Cardiac fibroblast (primary cell): ENCODE data around the gene PARP9.
A peak's percentile ranks its signal among the peaks of the same experiment; 100 is the strongest.
"Not testable (repeated sequence)": the region's sequence is repeated elsewhere in the genome, so short reads cannot be mapped to it uniquely, and the experiment has no call there.

Source experiments
- DNase-seq, 2 donors: peaks; one replicate each; pipeline versions ENCODE4 v3.0.0 to v3.0.0-alpha.2; 2010; ENCODE audit warnings: low read depth in 2 of 2
- H3K4me3 ChIP-seq, 2 donors: replicated peaks in 1 of 2; 1 replicate in 1 of 2; 2 replicates in 1 of 2; pipeline ENCODE4 v1.5.1; 2011; ENCODE audit warnings: low read depth in 2 of 2, low read length in 2 of 2, mild to moderate bottlenecking in 2 of 2, moderate library complexity in 1 of 2
- TF ChIP-seq, protein P1 (sequence below): IDR thresholded peaks from one replicate; pipeline ENCODE4 v1.5.1; 2011; ENCODE audit warnings: low read depth, mild to moderate bottlenecking, low read length, inconsistent platforms

Gene PARP9

DNA sequence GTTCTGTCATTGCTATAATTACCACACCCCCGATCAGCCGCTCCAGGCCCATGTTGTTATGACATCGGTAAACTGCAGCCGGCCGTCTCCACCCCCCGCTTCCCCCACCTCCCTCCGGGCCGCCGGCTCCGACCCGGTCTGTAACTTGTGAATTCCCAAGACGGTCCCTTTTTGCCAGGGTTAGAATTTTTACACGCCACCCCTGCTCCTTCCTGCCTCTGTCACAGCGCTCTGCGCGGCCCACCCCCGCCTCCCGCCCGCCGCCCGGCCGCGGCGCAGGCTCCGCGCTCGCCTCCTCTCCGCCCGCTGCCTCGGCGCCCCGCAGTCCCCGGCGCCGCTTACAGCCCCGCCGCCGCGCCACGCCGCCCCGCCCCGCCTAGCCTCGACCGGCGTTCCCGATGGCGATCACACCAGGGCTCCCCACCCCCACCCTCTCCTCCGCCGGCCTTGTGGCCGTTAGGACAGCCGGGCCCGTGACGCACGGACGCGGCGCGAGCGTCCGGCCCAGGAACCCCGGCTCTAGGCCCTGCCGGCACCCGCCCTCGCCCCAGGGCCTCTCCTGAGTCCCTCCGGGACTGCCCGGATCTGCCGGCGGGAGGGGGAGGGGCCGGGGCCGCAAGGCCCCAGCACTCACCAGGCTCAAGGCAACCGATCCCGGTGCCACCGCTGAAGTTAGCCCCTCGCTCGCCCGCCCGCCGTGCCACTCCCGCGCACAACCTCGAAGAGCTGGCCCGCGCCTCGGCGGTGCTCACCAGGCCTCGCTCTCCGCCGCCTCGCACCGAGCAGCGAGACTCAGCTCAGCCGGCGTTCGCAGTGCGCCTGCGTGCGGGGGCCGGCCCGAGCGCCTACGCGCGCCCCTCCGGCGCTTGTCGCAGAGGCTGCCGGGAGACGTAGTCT lies 49.7 kb downstream of the PARP9 start, which contains the start of gene KPNA1:
KPNA1 (minus strand) TSS at position 817 of the 897 bp plus-strand sequence. CDS start 18,374 bp downstream, outside the sequence.
- TF ChIP-seq, protein P1, sequence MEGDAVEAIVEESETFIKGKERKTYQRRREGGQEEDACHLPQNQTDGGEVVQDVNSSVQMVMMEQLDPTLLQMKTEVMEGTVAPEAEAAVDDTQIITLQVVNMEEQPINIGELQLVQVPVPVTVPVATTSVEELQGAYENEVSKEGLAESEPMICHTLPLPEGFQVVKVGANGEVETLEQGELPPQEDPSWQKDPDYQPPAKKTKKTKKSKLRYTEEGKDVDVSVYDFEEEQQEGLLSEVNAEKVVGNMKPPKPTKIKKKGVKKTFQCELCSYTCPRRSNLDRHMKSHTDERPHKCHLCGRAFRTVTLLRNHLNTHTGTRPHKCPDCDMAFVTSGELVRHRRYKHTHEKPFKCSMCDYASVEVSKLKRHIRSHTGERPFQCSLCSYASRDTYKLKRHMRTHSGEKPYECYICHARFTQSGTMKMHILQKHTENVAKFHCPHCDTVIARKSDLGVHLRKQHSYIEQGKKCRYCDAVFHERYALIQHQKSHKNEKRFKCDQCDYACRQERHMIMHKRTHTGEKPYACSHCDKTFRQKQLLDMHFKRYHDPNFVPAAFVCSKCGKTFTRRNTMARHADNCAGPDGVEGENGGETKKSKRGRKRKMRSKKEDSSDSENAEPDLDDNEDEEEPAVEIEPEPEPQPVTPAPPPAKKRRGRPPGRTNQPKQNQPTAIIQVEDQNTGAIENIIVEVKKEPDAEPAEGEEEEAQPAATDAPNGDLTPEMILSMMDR: no peak
- peak within 1 kb of the TSS; percentile 62 to 80 for H3K4me3 ChIP-seq
- DNase-seq: peak; percentile 89 to 92

DNA sequence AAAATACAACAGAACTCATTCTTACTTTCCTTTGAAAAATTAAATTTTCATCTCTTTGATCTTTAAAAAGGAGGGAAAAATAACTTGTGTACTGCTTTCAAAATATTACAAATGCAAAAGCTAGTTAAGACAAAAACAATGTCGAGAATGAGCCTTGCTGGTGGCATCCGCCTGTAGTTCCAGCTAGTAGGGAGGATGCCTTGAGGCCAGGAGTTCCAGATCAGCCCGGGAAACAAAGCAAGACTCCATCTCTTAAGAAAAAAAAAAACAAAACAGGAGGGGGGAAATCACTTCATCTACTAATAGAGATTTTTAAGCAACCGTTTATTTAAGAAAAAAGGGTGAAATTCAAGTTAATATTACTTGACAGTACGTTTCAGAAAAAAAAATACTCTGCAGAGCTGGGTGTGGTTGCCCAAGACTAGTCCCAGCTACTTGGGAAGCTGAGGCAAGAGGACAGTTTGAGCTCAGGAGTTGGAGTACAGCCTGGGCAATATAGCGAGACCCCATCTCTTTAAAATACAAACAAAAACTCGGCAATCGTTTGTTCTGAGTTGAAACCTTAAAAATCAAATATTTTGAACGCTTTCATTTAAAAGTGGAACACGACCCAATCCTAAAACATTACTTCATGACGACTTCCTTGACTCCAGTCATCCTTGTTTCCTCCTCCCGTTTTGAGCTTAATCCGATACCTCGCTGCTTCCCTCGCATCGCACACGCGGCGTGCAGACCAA lies 50.5 kb downstream of the PARP9 start:
- peak overlapping the region; percentile 62 to 80 for H3K4me3 ChIP-seq
- TF ChIP-seq, protein P1: no peak
- DNase-seq: peak in 1 of 2 donors; percentile 79

DNA sequence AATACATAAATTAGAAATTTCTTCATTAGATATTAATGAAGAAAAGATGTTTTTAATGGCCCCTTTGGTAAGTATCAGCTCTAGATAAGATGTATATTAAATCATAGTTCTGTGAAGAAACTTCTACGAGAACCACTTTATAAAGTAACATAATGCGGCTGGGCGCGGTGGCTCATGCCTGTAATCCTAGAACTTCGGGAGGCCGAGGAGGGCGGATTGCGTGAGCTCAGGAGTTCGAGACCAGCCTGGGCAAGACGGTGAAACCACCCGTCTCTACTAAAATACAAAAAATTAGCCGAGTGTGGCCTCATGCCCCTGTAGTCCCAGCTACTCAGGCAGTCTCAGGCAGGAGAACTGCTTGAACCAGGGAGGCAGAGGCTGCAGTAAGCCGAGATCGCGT lies 51.8 kb downstream of the PARP9 start:
- no peak for DNase-seq
- TF ChIP-seq, protein P1: no peak
- H3K4me3 ChIP-seq: no peak overlapping the region

DNA sequence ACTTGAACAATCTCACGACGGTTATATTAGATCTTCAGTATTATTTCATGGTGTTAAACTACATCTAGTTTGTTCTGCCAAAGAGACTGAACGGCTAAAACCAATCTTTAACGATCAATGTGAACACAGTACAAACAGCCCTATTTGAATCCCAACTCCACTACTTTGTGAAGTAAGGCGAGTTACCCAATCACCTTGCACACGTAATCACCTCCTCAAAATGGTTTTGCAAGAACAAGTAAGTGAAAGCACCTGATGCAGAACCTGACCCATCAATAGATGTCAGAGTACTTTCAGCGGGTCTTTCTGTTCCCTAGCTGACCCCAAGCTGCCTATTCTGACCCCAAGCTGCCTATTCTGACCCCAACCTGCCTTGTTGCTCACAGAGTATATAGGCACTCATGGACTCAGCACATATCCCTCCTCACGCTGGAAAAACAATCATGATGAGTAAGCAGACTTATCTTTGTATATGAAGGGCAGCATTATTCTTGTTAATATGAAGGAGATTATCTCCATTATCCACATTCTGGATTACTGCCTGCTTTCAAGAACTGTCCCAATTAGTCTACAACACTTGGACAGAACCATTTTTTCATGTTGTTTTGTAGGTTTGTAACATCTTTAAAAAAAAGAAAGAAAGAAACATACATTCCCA lies 53.1 kb downstream of the PARP9 start:
- H3K4me3 ChIP-seq: no peak overlapping the region
- TF ChIP-seq, protein P1: no peak
- DNase-seq: peak; percentile 11 to 18

DNA sequence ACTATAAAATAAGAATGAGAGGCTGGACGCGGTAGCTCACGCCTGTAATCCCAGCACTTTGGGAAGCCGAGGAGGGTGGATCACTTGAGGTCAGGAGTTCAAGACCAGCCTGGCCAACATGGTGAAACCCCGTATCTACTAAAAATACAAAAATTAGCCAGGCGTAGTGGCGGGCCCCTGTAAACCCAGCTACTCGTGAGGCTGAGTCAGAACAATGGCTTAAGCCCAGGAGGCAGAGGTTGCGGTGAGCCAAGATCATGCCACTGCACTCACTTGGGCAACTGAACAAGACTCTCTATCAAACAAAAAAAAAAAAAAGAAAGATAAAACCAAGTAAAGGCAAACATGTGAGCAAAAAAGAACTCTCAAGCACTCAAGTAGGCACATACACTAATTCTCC lies 55.2 kb downstream of the PARP9 start:
- peak; percentile 24 to 70 for DNase-seq
- H3K4me3 ChIP-seq: not testable (repeated sequence)

DNA sequence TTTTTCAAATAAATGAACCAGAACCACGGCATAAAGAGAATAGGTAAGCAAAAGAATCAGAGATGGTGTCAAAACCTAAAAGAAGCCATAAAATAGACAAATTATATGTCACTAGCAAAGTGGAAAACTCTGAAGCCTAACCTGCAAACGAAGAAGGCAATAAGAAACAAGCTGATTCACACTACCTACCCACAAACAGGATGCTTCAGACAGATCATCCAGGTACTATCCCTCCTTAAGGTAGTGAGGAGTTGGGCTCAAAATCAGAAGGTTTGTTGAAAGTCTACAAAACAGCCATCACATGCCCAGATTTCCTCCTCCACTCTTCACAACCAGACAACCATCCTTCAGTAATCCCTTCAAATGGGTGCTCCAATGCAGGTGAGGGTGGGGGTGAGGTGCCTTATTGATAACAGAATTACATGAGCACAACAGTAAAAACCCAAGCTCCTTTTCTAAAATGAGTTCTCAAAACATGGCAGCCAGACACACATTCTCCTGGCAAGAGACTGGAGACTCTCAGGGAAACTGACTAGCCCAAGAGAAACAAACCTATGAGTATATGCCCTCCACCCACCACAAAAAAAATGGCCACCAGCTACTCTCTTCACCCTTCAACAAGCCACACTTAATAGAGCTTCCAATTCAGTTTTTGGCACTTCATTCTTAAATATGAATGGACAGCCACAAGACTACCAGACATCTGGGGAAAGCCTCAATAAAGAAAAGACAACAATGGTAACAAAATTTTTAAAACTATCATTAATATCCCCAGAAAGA lies 55.8 kb downstream of the PARP9 start:
- H3K4me3 ChIP-seq: no peak overlapping the region
- TF ChIP-seq, protein P1: no peak

More for the DNA sequence above, 55.8 kb downstream of the PARP9 start:
- no peak for DNase-seq
